ENCODE results near the gene PTPRD.

Gene PTPRD

DNA sequence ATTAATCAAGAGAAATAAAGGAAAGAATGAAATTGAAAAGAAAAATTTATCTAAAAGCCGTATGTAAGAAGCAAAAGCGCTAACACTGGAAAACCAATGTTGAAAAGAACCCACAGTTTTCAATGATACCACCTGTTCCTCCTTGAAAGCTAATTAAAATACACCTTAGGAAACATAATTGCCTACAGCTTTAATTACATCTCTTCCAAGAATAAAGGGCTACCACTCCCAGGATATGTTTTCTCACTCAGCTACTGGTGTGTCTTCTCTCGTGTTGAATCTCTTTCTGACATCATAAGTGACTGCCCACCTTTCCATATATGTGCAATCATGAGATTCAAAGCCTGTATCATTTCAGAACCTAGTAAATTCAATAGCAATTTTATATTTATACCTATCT, 1932.6 kb downstream of the PTPRD start:
- TF ChIP-seq EZH2phosphoT487 (IDR thresholded peaks at IDR 0.05; ENCODE audit: borderline replicate concordance, low read length) = no peak
- TF ChIP-seq, protein P1, sequence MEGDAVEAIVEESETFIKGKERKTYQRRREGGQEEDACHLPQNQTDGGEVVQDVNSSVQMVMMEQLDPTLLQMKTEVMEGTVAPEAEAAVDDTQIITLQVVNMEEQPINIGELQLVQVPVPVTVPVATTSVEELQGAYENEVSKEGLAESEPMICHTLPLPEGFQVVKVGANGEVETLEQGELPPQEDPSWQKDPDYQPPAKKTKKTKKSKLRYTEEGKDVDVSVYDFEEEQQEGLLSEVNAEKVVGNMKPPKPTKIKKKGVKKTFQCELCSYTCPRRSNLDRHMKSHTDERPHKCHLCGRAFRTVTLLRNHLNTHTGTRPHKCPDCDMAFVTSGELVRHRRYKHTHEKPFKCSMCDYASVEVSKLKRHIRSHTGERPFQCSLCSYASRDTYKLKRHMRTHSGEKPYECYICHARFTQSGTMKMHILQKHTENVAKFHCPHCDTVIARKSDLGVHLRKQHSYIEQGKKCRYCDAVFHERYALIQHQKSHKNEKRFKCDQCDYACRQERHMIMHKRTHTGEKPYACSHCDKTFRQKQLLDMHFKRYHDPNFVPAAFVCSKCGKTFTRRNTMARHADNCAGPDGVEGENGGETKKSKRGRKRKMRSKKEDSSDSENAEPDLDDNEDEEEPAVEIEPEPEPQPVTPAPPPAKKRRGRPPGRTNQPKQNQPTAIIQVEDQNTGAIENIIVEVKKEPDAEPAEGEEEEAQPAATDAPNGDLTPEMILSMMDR (IDR thresholded peaks at IDR 0.05; ENCODE audit: low read depth, low read length, poor library complexity, severe bottlenecking) = no peak

DNA sequence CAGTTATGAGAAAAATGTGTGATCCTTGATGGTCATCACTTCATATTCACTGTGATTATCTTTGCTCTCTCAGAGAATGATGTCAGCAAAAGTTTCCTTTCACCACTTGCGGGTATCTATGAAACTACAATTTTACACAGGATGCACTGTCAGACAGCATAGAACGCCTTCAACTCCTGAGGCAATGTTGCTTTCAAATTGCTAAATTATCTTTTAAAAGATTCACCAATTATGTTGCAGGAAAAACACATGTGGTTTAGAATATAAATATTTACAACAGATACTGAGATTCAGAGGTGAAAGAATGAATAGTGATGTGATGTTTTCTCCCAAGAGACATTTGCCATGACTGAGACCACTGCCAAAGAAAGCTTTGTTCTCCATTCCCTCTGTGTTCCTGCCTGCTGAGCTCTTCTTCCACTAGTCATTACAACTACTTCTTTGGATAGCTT, 1933.4 kb downstream of the PTPRD start:
- H3K27ac ChIP-seq (ENCODE audit: low read depth, low read length) = no peak overlapping the region
- no peak overlapping the region for H3K4me3 ChIP-seq (ENCODE audit: low read length)
- H3K9me2 ChIP-seq (replicated peaks; ENCODE audit: control insufficient read depth, low read length) = no peaks in the 10 kb centered on the region
- H3K79me2 ChIP-seq (ENCODE audit: control insufficient read depth, low read length) = no peaks in the 10 kb centered on the region
- H3K4me2 ChIP-seq (ENCODE audit: low read length) = no peak overlapping the region
- no peaks in the 10 kb centered on the region for H4K20me1 ChIP-seq (ENCODE audit: control insufficient read depth, insufficient read depth, low read depth, low read length)
- no peaks in the 10 kb centered on the region for H3K4me1 ChIP-seq (ENCODE audit: control insufficient read depth, low read length)
- TF ChIP-seq EZH2phosphoT487 (IDR thresholded peaks at IDR 0.05; ENCODE audit: borderline replicate concordance, low read length) = no peak
- TF ChIP-seq, protein P1 (IDR thresholded peaks at IDR 0.05; ENCODE audit: low read depth, low read length, poor library complexity, severe bottlenecking) = no peak
- no peaks in the 10 kb centered on the region for H3K36me3 ChIP-seq (ENCODE audit: control insufficient read depth, low read length)
- no peaks in the 10 kb centered on the region for H3K9me3 ChIP-seq (ENCODE audit: control insufficient read depth, insufficient read depth, low read length)
- H3K27me3 ChIP-seq (ENCODE audit: control insufficient read depth, low read length) = no peaks in the 10 kb centered on the region
- H3F3A ChIP-seq (ENCODE audit: control insufficient read depth, insufficient read depth) = no peaks in the 10 kb centered on the region

More for the DNA sequence above, 1932.6 kb downstream of the PTPRD start:
- Histone ChIP-seq H3K36me3 (ENCODE audit: control insufficient read depth, low read length) (no peaks in the 10 kb centered on the region), H3K27me3 (ENCODE audit: control insufficient read depth, low read length) (no peaks in the 10 kb centered on the region), H3K9me2 (replicated peaks; ENCODE audit: control insufficient read depth, low read length) (no peaks in the 10 kb centered on the region), H4K20me1 (ENCODE audit: control insufficient read depth, insufficient read depth, low read depth, low read length) (no peaks in the 10 kb centered on the region), H3K4me3 (ENCODE audit: low read length) (no peak overlapping the region), H3F3A (ENCODE audit: control insufficient read depth, insufficient read depth) (no peaks in the 10 kb centered on the region), H3K4me1 (ENCODE audit: control insufficient read depth, low read length) (no peaks in the 10 kb centered on the region), H3K4me2 (ENCODE audit: low read length) (no peak overlapping the region), H3K9me3 (ENCODE audit: control insufficient read depth, insufficient read depth, low read length) (no peaks in the 10 kb centered on the region), H3K27ac (ENCODE audit: low read depth, low read length) (no peak overlapping the region), H3K79me2 (ENCODE audit: control insufficient read depth, low read length) (no peaks in the 10 kb centered on the region)

DNA sequence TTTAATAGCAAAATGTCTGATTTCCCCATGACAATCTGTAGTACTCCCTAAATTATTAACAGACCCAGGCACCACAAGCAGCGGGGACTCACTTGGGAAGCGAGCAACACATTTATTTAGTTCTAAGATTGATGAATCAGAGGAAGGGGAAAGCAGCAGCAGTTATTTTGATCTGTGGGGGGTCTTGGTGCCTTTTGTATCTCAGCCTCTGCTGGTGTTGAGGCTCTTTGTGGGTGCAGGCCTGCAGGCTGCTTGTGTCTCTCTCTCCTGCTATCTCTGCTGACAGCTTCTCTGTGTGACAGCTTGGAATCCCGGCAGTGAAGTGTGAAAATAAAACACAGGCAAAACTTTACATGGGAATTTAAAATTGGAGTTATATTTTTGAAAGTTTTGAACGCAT, 1935.1 kb downstream of the PTPRD start:
- H3K27ac ChIP-seq (ENCODE audit: low read depth, low read length) = no peak overlapping the region
- H3K79me2 ChIP-seq (ENCODE audit: control insufficient read depth, low read length) = no peaks in the 10 kb centered on the region
- no peak for TF ChIP-seq EZH2phosphoT487 (IDR thresholded peaks at IDR 0.05; ENCODE audit: borderline replicate concordance, low read length)
- TF ChIP-seq, protein P1 (IDR thresholded peaks at IDR 0.05; ENCODE audit: low read depth, low read length, poor library complexity, severe bottlenecking) = no peak
- H3K4me1 ChIP-seq (ENCODE audit: control insufficient read depth, low read length) = no peaks in the 10 kb centered on the region
- no peak overlapping the region for H3K4me3 ChIP-seq (ENCODE audit: low read length)
- H3F3A ChIP-seq (ENCODE audit: control insufficient read depth, insufficient read depth) = no peaks in the 10 kb centered on the region
- no peaks in the 10 kb centered on the region for H3K36me3 ChIP-seq (ENCODE audit: control insufficient read depth, low read length)
- no peaks in the 10 kb centered on the region for H3K9me2 ChIP-seq (replicated peaks; ENCODE audit: control insufficient read depth, low read length)
- no peaks in the 10 kb centered on the region for H3K27me3 ChIP-seq (ENCODE audit: control insufficient read depth, low read length)
- no peaks in the 10 kb centered on the region for H3K9me3 ChIP-seq (ENCODE audit: control insufficient read depth, insufficient read depth, low read length)
- no peak overlapping the region for H3K4me2 ChIP-seq (ENCODE audit: low read length)
- H4K20me1 ChIP-seq (ENCODE audit: control insufficient read depth, insufficient read depth, low read depth, low read length) = no peaks in the 10 kb centered on the region

Measured in DOHH2 (cell line).